Astrocyte (in vitro differentiated cells and primary cell): ENCODE measurements around the gene LRP1B. TPM values are rescaled to one million over a fixed set of nuclear protein-coding genes. Genes with fewer than 3 reads are reported as not detected.

ENCODE experiments used
- DNase-seq: peaks from one replicate; pipeline ENCODE4 v3.0.0-alpha.2; 2010; ENCODE audit warnings: low read depth
- FAIRE-seq: peaks from 2 replicates; lab custom pipeline; 2011; peaks lifted over from hg19 to GRCh38; lab: Jason Lieb, UNC
- H2AFZ ChIP-seq: 2 replicates; pipeline ENCODE4 v1.6.0; 2012; ENCODE audit warnings: low read depth, low read length, inconsistent platforms
- H3K27ac ChIP-seq: 2 replicates; pipeline ENCODE4 v1.5.1; 2011; ENCODE audit warnings: low read depth, low read length, inconsistent platforms
- H3K27me3 ChIP-seq: 2 replicates; pipeline ENCODE4 v1.6.0; 2011; ENCODE audit warnings: low read length, inconsistent platforms; ENCODE audit not compliant: insufficient read depth
- H3K36me3 ChIP-seq: 2 replicates; pipeline ENCODE4 v1.5.1; 2011; ENCODE audit warnings: low read length, inconsistent platforms; ENCODE audit not compliant: insufficient read depth
- H3K4me1 ChIP-seq: 2 replicates; pipeline ENCODE4 v1.5.1; 2011; ENCODE audit warnings: low read length, inconsistent platforms; ENCODE audit not compliant: insufficient read depth
- H3K4me2 ChIP-seq: 2 replicates; pipeline ENCODE4 v1.6.0; 2012; ENCODE audit warnings: low read length, inconsistent platforms
- H3K4me3 ChIP-seq: 2 replicates; pipeline ENCODE4 v1.5.1; 2011; ENCODE audit warnings: low read depth, mild to moderate bottlenecking, low read length, inconsistent platforms; ENCODE audit not compliant: insufficient read depth
- H3K79me2 ChIP-seq: 2 replicates; pipeline ENCODE4 v1.6.0; 2012; ENCODE audit warnings: mild to moderate bottlenecking, low read length, inconsistent platforms; ENCODE audit not compliant: insufficient read depth
- H3K9ac ChIP-seq: 2 replicates; pipeline ENCODE4 v1.6.0; 2012; ENCODE audit warnings: mild to moderate bottlenecking, low read length, inconsistent platforms
- H3K9me3 ChIP-seq: 2 replicates; pipeline ENCODE4 v1.5.1; 2012; ENCODE audit warnings: low read depth, mild to moderate bottlenecking, low read length, inconsistent platforms; ENCODE audit not compliant: insufficient read depth
- H4K20me1 ChIP-seq: 2 replicates; pipeline ENCODE4 v1.6.0; 2012; ENCODE audit warnings: low read length, inconsistent platforms; ENCODE audit not compliant: insufficient read depth
- H3K27ac Mint-ChIP-seq: one replicate; pipeline ENCODE4 v1.8.0; 2021; ENCODE audit warnings: mild to moderate bottlenecking, mixed read lengths; ENCODE audit not compliant: unreplicated experiment
- H3K27me3 Mint-ChIP-seq: one replicate; pipeline ENCODE4 v1.8.0; 2021; ENCODE audit warnings: low read depth, mixed read lengths; ENCODE audit not compliant: unreplicated experiment
- H3K36me3 Mint-ChIP-seq: one replicate; pipeline ENCODE4 v1.8.0; 2021; ENCODE audit warnings: low read depth, mixed read lengths; ENCODE audit not compliant: unreplicated experiment
- H3K4me1 Mint-ChIP-seq: one replicate; pipeline ENCODE4 v1.8.0; 2021; ENCODE audit warnings: low read depth, mixed read lengths; ENCODE audit not compliant: unreplicated experiment
- H3K4me3 Mint-ChIP-seq: one replicate; pipeline ENCODE4 v1.8.0; 2021; ENCODE audit warnings: mild to moderate bottlenecking, moderate library complexity, mixed read lengths; ENCODE audit not compliant: unreplicated experiment
- H3K9me3 Mint-ChIP-seq: one replicate; pipeline ENCODE4 v1.8.0; 2021; ENCODE audit warnings: mild to moderate bottlenecking, mixed read lengths; ENCODE audit not compliant: unreplicated experiment
- CTCF ChIP-seq: IDR thresholded peaks from 2 replicates; pipeline ENCODE4 v1.5.1; 2011; ENCODE audit warnings: low read depth, mild to moderate bottlenecking, inconsistent platforms, low read length, moderate library complexity; ENCODE audit not compliant: insufficient read depth
- EZH2 ChIP-seq: IDR thresholded peaks from 2 replicates; pipeline ENCODE4 v1.6.1; 2012; ENCODE audit warnings: mild to moderate bottlenecking, low read length, inconsistent platforms; ENCODE audit not compliant: insufficient read depth
- total RNA-seq: library from RNA; stranded (reverse); gene quantifications from 2 replicates; pipeline ENCODE4 v1.2.1, GENCODE V29; 2021

Gene LRP1B
- total RNA-seq, 1 donor from 2014 or later = 1.5 TPM

GRCh38 chr2:141796449-141796848, 334.4 kb downstream of the LRP1B start:
- H3K4me3 Mint-ChIP-seq = no peak overlapping the region
- DNase-seq (no peak), FAIRE-seq (no peak)
- H3K36me3 ChIP-seq = no peaks in the 10 kb centered on the region
- no peaks in the 10 kb centered on the region for H3K9me3 Mint-ChIP-seq
- no peaks in the 10 kb centered on the region for H3K36me3 Mint-ChIP-seq
- no peak overlapping the region for H3K27ac ChIP-seq
- H3K79me2 ChIP-seq = no peaks in the 10 kb centered on the region
- H3K27ac Mint-ChIP-seq = no peak overlapping the region
- no peaks in the 10 kb centered on the region for H3K27me3 Mint-ChIP-seq
- H3K4me3 ChIP-seq = no peak overlapping the region
- peaks cover 1% of the 10 kb centered on the region for H3K4me1 Mint-ChIP-seq
- no peak overlapping the region for H3K9ac ChIP-seq
- H3K9me3 ChIP-seq = no peaks in the 10 kb centered on the region
- TF ChIP-seq CTCF (no peak), EZH2 (no peak)
- no peak overlapping the region for H3K4me2 ChIP-seq
- H2AFZ ChIP-seq = no peak overlapping the region
- H3K4me1 ChIP-seq = no peaks in the 10 kb centered on the region
- no peaks in the 10 kb centered on the region for H4K20me1 ChIP-seq
- H3K27me3 ChIP-seq = no peaks in the 10 kb centered on the region

GRCh38 chr2:141791521-141791920, 339.3 kb downstream of the LRP1B start:
- H3K27me3 Mint-ChIP-seq = no peaks in the 10 kb centered on the region
- H3K27ac Mint-ChIP-seq = no peak overlapping the region
- no peaks in the 10 kb centered on the region for H3K36me3 ChIP-seq
- DNase-seq = no peak
- H3K9ac ChIP-seq = no peak overlapping the region
- no peak overlapping the region for H3K4me2 ChIP-seq
- peaks cover 1% of the 10 kb centered on the region for H3K4me1 Mint-ChIP-seq
- no peaks in the 10 kb centered on the region for H3K9me3 Mint-ChIP-seq
- H3K9me3 ChIP-seq = no peaks in the 10 kb centered on the region
- H3K36me3 Mint-ChIP-seq = no peaks in the 10 kb centered on the region
- no peak for TF ChIP-seq CTCF
- TF ChIP-seq EZH2 = no peak
- no peak overlapping the region for H3K27ac ChIP-seq
- no peaks in the 10 kb centered on the region for H4K20me1 ChIP-seq
- H3K27me3 ChIP-seq = no peaks in the 10 kb centered on the region
- no peaks in the 10 kb centered on the region for H3K4me1 ChIP-seq
- H3K4me3 ChIP-seq = no peak overlapping the region
- H3K4me3 Mint-ChIP-seq = no peak overlapping the region
- H2AFZ ChIP-seq = no peak overlapping the region
- FAIRE-seq = no peak
- H3K79me2 ChIP-seq = no peaks in the 10 kb centered on the region

GRCh38 chr2:141782574-141782973, 348.2 kb downstream of the LRP1B start:
- Histone ChIP-seq H3K9ac (no peak overlapping the region), H4K20me1 (no peaks in the 10 kb centered on the region), H3K4me1 (no peaks in the 10 kb centered on the region), H3K27ac (no peak overlapping the region), H3K4me3 (no peak overlapping the region), H3K4me2 (no peak overlapping the region), H3K79me2 (no peaks in the 10 kb centered on the region), H3K27me3 (no peaks in the 10 kb centered on the region), H3K9me3 (no peaks in the 10 kb centered on the region), H3K36me3 (no peaks in the 10 kb centered on the region), H2AFZ (no peak overlapping the region)
- TF ChIP-seq EZH2 (no peak), CTCF (no peak)
- H3K27me3 Mint-ChIP-seq = no peaks in the 10 kb centered on the region
- DNase-seq (no peak), FAIRE-seq (no peak)
- no peaks in the 10 kb centered on the region for H3K36me3 Mint-ChIP-seq
- peaks cover 11% of the 10 kb centered on the region for H3K4me1 Mint-ChIP-seq
- H3K27ac Mint-ChIP-seq = no peak overlapping the region
- H3K4me3 Mint-ChIP-seq = no peak overlapping the region
- no peaks in the 10 kb centered on the region for H3K9me3 Mint-ChIP-seq
